ENCODE measurements around the gene AGMO.
A peak's percentile ranks its signal among the peaks of the same experiment; 100 is the strongest.
"Not testable (repeated sequence)": the region's sequence is repeated elsewhere in the genome, so short reads cannot be mapped to it uniquely, and the experiment has no call there.

AGMO gene

GRCh38 chr7:15557186-15557585 is 4.6 kb downstream of the AGMO start:
- no peak overlapping the region for H3K4me3 ChIP-seq (ENCODE audit: low read depth, low read length)
- TF ChIP-seq CTCF (IDR thresholded peaks at IDR 0.05; ENCODE audit: low read depth, low read length), result no peak
- in situ Hi-C loops (cut with HindIII; ENCODE audit: low sequenced_read_pairs), result no loop called here
- no peak for DNase-seq (ENCODE audit: low read depth, low spot score)

GRCh38 chr7:15556339-15557105 is 5.3 kb downstream of the AGMO start:
- no peak for TF ChIP-seq CTCF (IDR thresholded peaks at IDR 0.05; ENCODE audit: low read depth, low read length)
- no peak for DNase-seq (ENCODE audit: low read depth, low spot score)
- H3K4me3 ChIP-seq (ENCODE audit: low read depth, low read length), result no peak overlapping the region
- in situ Hi-C loops (cut with HindIII; ENCODE audit: low sequenced_read_pairs), result no loop called here

GRCh38 chr7:15555381-15555859 is 6.4 kb downstream of the AGMO start:
- peak; percentile 41 for TF ChIP-seq CTCF (IDR thresholded peaks at IDR 0.05; ENCODE audit: low read depth, low read length)
- in situ Hi-C loops (cut with HindIII; ENCODE audit: low sequenced_read_pairs), result no loop called here
- no peak overlapping the region for H3K4me3 ChIP-seq (ENCODE audit: low read depth, low read length)
- peak; percentile 34 for DNase-seq (ENCODE audit: low read depth, low spot score)

GRCh38 chr7:15554744-15555143 is 7.1 kb downstream of the AGMO start:
- no peak overlapping the region for H3K4me3 ChIP-seq (ENCODE audit: low read depth, low read length)
- no peak for TF ChIP-seq CTCF (IDR thresholded peaks at IDR 0.05; ENCODE audit: low read depth, low read length)
- in situ Hi-C loops (cut with HindIII; ENCODE audit: low sequenced_read_pairs), result no loop called here
- DNase-seq (ENCODE audit: low read depth, low spot score), result no peak

- in situ Hi-C loops (cut with HindIII; ENCODE audit: low sequenced_read_pairs), result no loop called here
- TF ChIP-seq CTCF (IDR thresholded peaks at IDR 0.05; ENCODE audit: low read depth, low read length), result no peak
- no peak overlapping the region for H3K4me3 ChIP-seq (ENCODE audit: low read depth, low read length)
- DNase-seq (ENCODE audit: low read depth, low spot score), result peak; percentile 36
Measured at GRCh38 chr7:15554081-15554480, 7.7 kb downstream of the AGMO start.

- H3K4me3 ChIP-seq (ENCODE audit: low read depth, low read length); in situ Hi-C loops (cut with HindIII; ENCODE audit: low sequenced_read_pairs); DNase-seq (ENCODE audit: low read depth, low spot score): not testable (repeated sequence)
Measured at GRCh38 chr7:15547320-15547719, 14.5 kb downstream of the AGMO start.

GRCh38 chr7:15546272-15546792 is 15.5 kb downstream of the AGMO start:
- DNase-seq (ENCODE audit: low read depth, low spot score), result no peak
- no peak for TF ChIP-seq CTCF (IDR thresholded peaks at IDR 0.05; ENCODE audit: low read depth, low read length)
- no peak overlapping the region for H3K4me3 ChIP-seq (ENCODE audit: low read depth, low read length)
- in situ Hi-C loops (cut with HindIII; ENCODE audit: low sequenced_read_pairs), result no loop called here
